GM19324 (cell line): ENCODE data around the gene MSI2.

ENCODE experiments used
- ATAC-seq: cut with Tn5 transposase; IDR thresholded peaks from one replicate; pipeline ENCODE4 v1.9.1; 2021; ENCODE audit warnings: mild to moderate bottlenecking, moderate library complexity; ENCODE audit not compliant: unreplicated experiment, low FRiP score

The MSI2 gene

GRCh38 chr17:57406131-57406980 lies 150.0 kb downstream of the MSI2 start:
- no peak for ATAC-seq

DNA sequence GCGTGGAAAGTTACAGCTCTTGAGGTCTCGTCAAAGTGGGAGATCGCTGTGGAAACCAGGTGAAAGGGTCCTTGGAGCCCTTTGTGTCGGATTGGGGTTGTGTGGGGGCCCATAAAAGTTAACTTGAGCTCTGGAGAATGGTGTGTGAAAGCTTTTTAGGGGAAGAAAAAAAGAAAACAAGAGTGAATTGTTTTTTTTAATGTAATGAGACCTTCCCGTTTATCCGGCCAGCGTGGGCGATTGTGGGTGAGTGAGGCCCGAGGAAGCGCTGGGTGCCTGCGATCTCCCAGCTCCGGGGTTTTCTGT lies 150.6 kb downstream of the MSI2 start:
- ATAC-seq = no peak

DNA sequence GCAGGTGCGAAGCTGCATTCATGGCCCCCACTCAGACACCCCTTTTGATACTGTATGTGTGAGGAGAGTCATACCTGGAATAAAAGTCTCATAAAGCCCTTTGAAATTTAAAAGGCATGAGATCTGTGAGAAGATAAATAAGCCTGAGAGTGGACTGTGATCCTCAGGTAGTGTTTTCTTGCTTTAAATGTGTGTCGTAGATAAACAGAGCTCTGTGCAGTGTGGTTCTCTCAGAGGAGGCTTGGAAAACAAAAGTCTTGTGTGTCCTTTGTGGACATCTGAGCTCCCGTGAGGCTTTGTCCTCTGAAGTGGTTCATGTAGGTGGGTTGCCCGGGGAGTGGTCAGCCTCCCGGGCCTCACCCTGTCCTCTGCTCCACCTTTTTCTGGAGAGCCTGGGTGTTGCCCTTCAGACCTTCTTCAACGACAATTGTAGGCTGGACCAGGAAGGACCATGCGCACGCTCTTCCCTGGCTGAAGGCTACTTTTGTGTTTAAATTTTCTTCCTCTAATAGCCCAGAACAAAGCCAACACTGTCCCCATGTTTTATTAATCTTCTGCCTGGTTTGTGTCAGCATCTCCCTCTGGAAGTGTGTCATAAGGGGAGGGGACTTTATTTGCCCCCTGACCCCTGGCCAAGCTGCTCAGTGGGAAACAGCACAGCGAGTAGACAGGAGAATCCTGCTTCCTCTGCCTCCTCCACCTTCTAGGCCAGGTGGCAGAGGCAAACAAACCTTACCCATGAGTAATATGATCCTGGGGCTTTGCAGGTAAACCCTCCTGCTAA lies 151.2 kb downstream of the MSI2 start:
- ATAC-seq = no peak

GRCh38 chr17:57408071-57408811 lies 151.9 kb downstream of the MSI2 start:
- ATAC-seq = no peak

GRCh38 chr17:57410169-57410568 lies 153.8 kb downstream of the MSI2 start:
- ATAC-seq = no peak

- no peak for ATAC-seq
Measured at GRCh38 chr17:57412520-57413096, 156.3 kb downstream of the MSI2 start.

DNA sequence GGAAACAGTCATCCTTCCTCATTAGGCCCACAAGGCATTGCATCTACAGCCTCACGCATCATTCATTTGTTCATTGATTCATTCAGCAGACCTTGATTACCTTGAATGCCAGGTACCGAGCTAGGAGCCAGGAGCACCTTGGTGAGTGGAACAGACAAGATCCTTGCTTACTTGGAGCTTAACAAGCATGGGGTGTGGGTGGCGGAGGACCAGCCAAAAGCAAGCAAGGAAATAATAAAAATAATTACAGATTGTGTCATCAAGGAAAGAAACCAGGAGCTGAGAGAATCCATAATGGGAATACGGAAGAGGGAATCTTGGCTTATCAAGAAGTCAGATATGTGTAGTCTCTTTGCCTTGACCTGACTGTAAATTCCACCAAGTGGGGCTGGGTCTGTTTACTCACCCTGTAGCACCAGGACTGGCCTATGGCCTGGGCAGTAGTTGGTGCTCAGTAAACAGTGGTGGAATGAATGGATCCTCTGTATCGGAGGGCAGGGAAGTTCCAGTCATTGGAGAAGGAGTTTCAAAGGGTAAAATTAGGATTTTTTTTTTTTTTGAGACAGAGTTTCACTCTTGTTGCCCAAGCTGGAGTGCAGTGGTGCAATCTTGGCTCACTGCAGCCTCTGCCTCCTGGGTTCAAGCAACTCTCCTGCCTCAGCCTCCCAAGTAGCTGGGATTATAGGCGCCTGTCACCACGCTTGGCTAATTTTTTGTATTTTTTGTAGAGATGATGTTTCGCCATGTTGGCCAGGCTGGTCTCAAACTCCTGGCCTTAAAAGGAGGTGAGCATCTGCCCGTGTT lies 157.7 kb downstream of the MSI2 start:
- no peak for ATAC-seq

GRCh38 chr17:57415751-57416207 lies 159.5 kb downstream of the MSI2 start:
- ATAC-seq = no peak

- ATAC-seq = no peak
Measured at GRCh38 chr17:57416369-57416768, 160.0 kb downstream of the MSI2 start.

DNA sequence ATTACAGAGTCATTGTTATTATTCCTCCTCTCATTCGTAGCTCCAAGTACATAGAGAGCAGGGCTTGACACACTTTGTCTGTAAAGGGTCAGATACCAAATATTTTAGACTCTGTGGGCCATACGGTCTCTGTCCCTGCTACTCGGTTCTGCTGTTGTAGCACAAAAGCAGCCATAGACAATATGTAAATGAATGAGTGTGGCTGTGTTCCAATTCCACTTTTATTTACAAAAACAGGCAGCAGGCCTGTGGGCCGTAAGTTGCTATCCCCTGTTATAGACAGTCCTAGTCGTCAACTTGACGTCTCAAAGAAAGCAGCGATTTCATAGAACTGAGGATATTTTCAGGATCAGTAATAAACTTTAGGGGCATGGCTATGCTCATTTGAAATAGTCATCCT lies 161.6 kb downstream of the MSI2 start:
- no peak for ATAC-seq

GRCh38 chr17:57418463-57419246 lies 162.3 kb downstream of the MSI2 start:
- ATAC-seq = no peak

DNA sequence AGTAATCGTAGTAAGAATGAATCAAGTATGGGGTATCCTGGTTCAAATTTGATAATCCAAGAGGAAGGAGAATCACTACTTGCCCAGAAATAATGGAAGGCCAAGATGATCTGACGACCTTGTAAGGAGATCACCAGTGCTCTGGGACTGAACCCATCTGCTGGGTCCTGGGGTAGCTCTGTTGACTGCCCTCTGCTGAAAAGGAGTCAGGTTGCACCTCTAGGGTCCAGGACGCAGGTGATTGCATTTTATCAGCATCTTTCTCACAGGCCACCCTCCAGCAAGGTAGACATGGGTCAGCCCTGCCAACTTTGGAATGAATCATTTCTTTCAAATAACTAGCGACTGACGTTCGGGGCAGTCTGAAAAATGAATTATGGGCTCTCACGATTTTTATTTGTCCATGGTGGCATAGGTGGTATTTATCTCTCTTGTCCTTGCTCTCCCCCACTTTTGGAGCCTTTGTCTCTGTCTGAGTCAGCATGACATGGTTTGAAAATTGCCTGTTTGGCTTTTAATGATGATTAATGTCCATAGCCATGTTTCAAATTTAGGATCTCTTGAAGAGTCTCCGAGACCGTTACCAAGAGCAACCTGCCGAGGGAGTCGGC lies 163.7 kb downstream of the MSI2 start:
- no peak for ATAC-seq

DNA sequence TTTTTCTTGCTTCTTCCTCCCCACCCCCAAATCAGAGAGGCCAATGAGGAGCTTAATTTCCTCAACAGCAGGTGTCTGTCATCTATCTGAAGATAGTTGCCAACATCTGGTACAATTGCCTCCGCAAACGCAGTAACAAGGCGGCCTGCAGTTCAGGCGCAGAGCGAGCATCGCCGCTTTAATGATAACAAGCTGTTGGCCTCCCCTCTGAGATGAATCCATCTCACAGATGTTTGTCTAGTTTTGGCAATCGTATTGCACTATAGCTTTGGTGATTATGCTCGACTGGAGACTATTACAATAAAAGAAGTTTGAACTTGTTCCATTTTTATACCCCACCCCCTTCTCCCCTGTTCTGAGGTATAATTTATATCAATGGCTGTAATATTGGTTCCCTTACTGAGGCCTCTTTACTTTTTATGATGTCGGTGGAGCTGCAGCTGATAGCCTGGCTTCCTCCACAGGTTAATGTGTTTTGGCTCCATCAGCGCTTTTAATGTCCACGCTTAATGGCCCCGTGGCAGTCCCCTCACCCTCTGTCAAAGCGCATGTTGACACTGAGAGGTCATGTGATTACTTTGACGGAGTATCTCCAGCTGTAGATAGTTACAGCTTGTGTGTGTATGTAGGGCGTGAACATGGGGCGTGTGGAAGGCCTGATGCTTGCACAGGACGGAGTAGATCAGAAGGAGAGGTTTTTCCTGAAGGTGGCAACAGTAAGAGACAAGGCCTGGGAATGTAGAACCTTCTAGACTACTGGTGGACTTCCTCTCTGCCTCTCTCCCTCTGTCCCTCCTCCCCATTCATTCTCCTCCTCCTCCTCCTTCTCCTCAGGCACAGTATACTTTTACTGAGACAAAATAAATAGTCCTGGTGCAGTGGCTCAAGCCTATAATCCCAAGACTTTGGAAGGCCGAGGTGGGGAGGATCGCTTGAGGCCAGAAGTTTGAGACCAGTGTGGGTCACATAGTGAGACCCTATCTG lies 164.7 kb downstream of the MSI2 start:
- ATAC-seq = no peak

- ATAC-seq = no peak
Measured at GRCh38 chr17:57422574-57423164, 166.3 kb downstream of the MSI2 start.

GRCh38 chr17:57423541-57423940 lies 167.2 kb downstream of the MSI2 start:
- no peak for ATAC-seq

- no peak for ATAC-seq
Measured at GRCh38 chr17:57424273-57424672, 167.9 kb downstream of the MSI2 start.

- ATAC-seq = no peak
Measured at GRCh38 chr17:57424777-57425188, 168.5 kb downstream of the MSI2 start.
